Measurements from ENCODE around the gene PIAS1.
A peak's percentile ranks its signal among the peaks of the same experiment; 100 is the strongest.
"Not testable (repeated sequence)": the region's sequence is repeated elsewhere in the genome, so short reads cannot be mapped to it uniquely, and the experiment has no call there.

PIAS1 gene

GRCh38 chr15:68034719-68035293 is 19.3 kb upstream of the PIAS1 start:
- DNase-seq (ENCODE audit: low spot score): no peak

- no peak for DNase-seq (ENCODE audit: low spot score)
These were observed 15.9 kb upstream of the PIAS1 start for GRCh38 chr15:68038246-68038645.

- no peak for DNase-seq (ENCODE audit: low spot score)
These were observed 14.0 kb upstream of the PIAS1 start for GRCh38 chr15:68040144-68040543.

GRCh38 chr15:68042156-68042854 is 11.8 kb upstream of the PIAS1 start:
- no peak for DNase-seq (ENCODE audit: low spot score)

GRCh38 chr15:68042855-68043222 is 11.3 kb upstream of the PIAS1 start:
- DNase-seq (ENCODE audit: low spot score): no peak

- DNase-seq (ENCODE audit: low spot score): no peak
These were observed 8.5 kb upstream of the PIAS1 start for GRCh38 chr15:68045289-68046265.

GRCh38 chr15:68047826-68048225 is 6.3 kb upstream of the PIAS1 start:
- DNase-seq (ENCODE audit: low spot score): no peak

GRCh38 chr15:68051109-68051508 is 3.0 kb upstream of the PIAS1 start:
- no peak for DNase-seq (ENCODE audit: low spot score)

- no peak for DNase-seq (ENCODE audit: low spot score)
These were observed 2.2 kb upstream of the PIAS1 start for GRCh38 chr15:68051907-68052306.

GRCh38 chr15:68052431-68052830 is 1.7 kb upstream of the PIAS1 start:
- DNase-seq (ENCODE audit: low spot score): no peak

GRCh38 chr15:68053001-68053400 is 1.1 kb upstream of the PIAS1 start:
- no peak for DNase-seq (ENCODE audit: low spot score)

- DNase-seq (ENCODE audit: low spot score): peak; percentile 52
These were observed 611 bp downstream of the PIAS1 start for GRCh38 chr15:68054628-68055223.

GRCh38 chr15:68055224-68055705 is 1.1 kb downstream of the PIAS1 start:
- peak; percentile 43 for DNase-seq (ENCODE audit: low spot score)

- no peak for DNase-seq (ENCODE audit: low spot score)
These were observed 2.2 kb downstream of the PIAS1 start for GRCh38 chr15:68056097-68056865.

- no peak for DNase-seq (ENCODE audit: low spot score)
These were observed 2.9 kb downstream of the PIAS1 start for GRCh38 chr15:68057034-68057433.

- no peak for DNase-seq (ENCODE audit: low spot score)
These were observed 3.6 kb downstream of the PIAS1 start for GRCh38 chr15:68057758-68058157.

GRCh38 chr15:68058970-68059369 is 4.9 kb downstream of the PIAS1 start:
- DNase-seq (ENCODE audit: low spot score): not testable (repeated sequence)

GRCh38 chr15:68059630-68060029 is 5.5 kb downstream of the PIAS1 start:
- no peak for DNase-seq (ENCODE audit: low spot score)

- no peak for DNase-seq (ENCODE audit: low spot score)
These were observed 7.1 kb downstream of the PIAS1 start for GRCh38 chr15:68061171-68061570.

- DNase-seq (ENCODE audit: low spot score): no peak
These were observed 7.5 kb downstream of the PIAS1 start for GRCh38 chr15:68061602-68062001.

GRCh38 chr15:68062214-68062613 is 8.1 kb downstream of the PIAS1 start:
- no peak for DNase-seq (ENCODE audit: low spot score)
